EH (cell line): ENCODE data around the gene MYADML2.
"Not testable (repeated sequence)": the region's sequence is repeated elsewhere in the genome, so short reads cannot be mapped to it uniquely, and the experiment has no call there.

Source experiments
- DNase-seq: peaks from one replicate; pipeline ENCODE4 v3.0.0-alpha.2; 2015; ENCODE audit warnings: low read depth

MYADML2 gene

GRCh38 chr17:81947189-81947588 is at the start of gene MYADML2:
Gene MYADML2, minus strand, starts transcription at chr17:81947233. Its CDS starts 5,492 bp downstream, at chr17:81941741.
- no peak for DNase-seq

- no peak for DNase-seq
These were observed 49.3 kb upstream of the MYADML2 start for GRCh38 chr17:81996232-81996756.

GRCh38 chr17:81995463-81996231 is 48.6 kb upstream of the MYADML2 start:
- no peak for DNase-seq

GRCh38 chr17:81994593-81995462 is 47.8 kb upstream of the MYADML2 start:
- DNase-seq, result no peak

GRCh38 chr17:81993729-81994592 is 46.9 kb upstream of the MYADML2 start:
- DNase-seq, result no peak

GRCh38 chr17:81992306-81993102 is 45.5 kb upstream of the MYADML2 start:
- no peak for DNase-seq

GRCh38 chr17:81991684-81992305 is 44.8 kb upstream of the MYADML2 start:
- DNase-seq, result peak; percentile 76

GRCh38 chr17:81990836-81991683 is 44.0 kb upstream of the MYADML2 start:
- DNase-seq, result no peak

- DNase-seq, result no peak
These were observed 40.2 kb upstream of the MYADML2 start for GRCh38 chr17:81987161-81987770.

- no peak for DNase-seq
These were observed 39.6 kb upstream of the MYADML2 start for GRCh38 chr17:81986606-81987005.

- DNase-seq, result no peak
These were observed 37.9 kb upstream of the MYADML2 start for GRCh38 chr17:81984773-81985410.

GRCh38 chr17:81983639-81984373 is 36.8 kb upstream of the MYADML2 start:
- DNase-seq, result no peak

GRCh38 chr17:81983011-81983638 is 36.1 kb upstream of the MYADML2 start:
- no peak for DNase-seq

- not testable (repeated sequence) for DNase-seq
These were observed 34.5 kb upstream of the MYADML2 start for GRCh38 chr17:81981511-81981910.

GRCh38 chr17:81980707-81981343 is 33.8 kb upstream of the MYADML2 start:
- DNase-seq, result no peak

GRCh38 chr17:81980122-81980521 is 33.1 kb upstream of the MYADML2 start:
- no peak for DNase-seq
